Nephron (organoid): ENCODE results near the gene MYH13.

Experiments
- H3K27ac Mint-ChIP-seq, 3 experiments: 2 replicates each; pipeline ENCODE4 v1.8.0; 2020; ENCODE audit warnings: mixed read lengths in 3 of 3, mild to moderate bottlenecking in 2 of 3, moderate library complexity in 1 of 3
- H3K27me3 Mint-ChIP-seq: 2 replicates; pipeline ENCODE4 v1.8.0; 2021; ENCODE audit warnings: low read depth, mild to moderate bottlenecking, moderate library complexity, mixed read lengths
- H3K36me3 Mint-ChIP-seq: 2 replicates; pipeline ENCODE4 v1.8.0; 2020; ENCODE audit warnings: low read depth, mixed read lengths
- H3K4me1 Mint-ChIP-seq: 2 replicates; pipeline ENCODE4 v1.8.0; 2020; ENCODE audit warnings: mixed read lengths
- H3K4me3 Mint-ChIP-seq, 3 experiments: 2 replicates each; pipeline ENCODE4 v1.8.0; 2020; ENCODE audit warnings: mild to moderate bottlenecking in 3 of 3, mixed read lengths in 3 of 3, moderate library complexity in 2 of 3
- H3K9me3 Mint-ChIP-seq: 2 replicates; pipeline ENCODE4 v1.8.0; 2020; ENCODE audit warnings: mixed read lengths
- CTCF ChIP-seq, 3 experiments: fragments of 200-600 bp; sonication (generic); IDR thresholded peaks; one replicate each; pipeline ENCODE4 v1.5.0; 2021; ENCODE audit warnings: antibody characterized with exemption in 3 of 3; ENCODE audit not compliant: unreplicated experiment in 3 of 3

The MYH13 gene

GRCh38 chr17:10306585-10306984 lies 66.2 kb downstream of the MYH13 start:
- no peaks in the 10 kb centered on the region for H3K9me3 Mint-ChIP-seq
- peak overlapping the region in 1 of 3 experiments; percentile 96 for H3K27ac Mint-ChIP-seq
- H3K27me3 Mint-ChIP-seq, result no peaks in the 10 kb centered on the region
- peaks cover 22% of the 10 kb centered on the region for H3K4me1 Mint-ChIP-seq
- H3K4me3 Mint-ChIP-seq, result no peak overlapping the region
- no peaks in the 10 kb centered on the region for H3K36me3 Mint-ChIP-seq
- no peak for TF ChIP-seq CTCF (IDR thresholded peaks at IDR 0.05; ENCODE audit: unreplicated experiment in 3 of 3)

- H3K4me1 Mint-ChIP-seq, result peaks cover 20% of the 10 kb centered on the region
- H3K4me3 Mint-ChIP-seq, result peak overlapping the region; percentile 2 to 31 (median 8)
- TF ChIP-seq CTCF (IDR thresholded peaks at IDR 0.05; ENCODE audit: unreplicated experiment in 3 of 3), result no peak
- H3K36me3 Mint-ChIP-seq, result no peaks in the 10 kb centered on the region
- H3K27me3 Mint-ChIP-seq, result no peaks in the 10 kb centered on the region
- peak overlapping the region; percentile 95 to 97 (median 96) for H3K27ac Mint-ChIP-seq
- H3K9me3 Mint-ChIP-seq, result no peaks in the 10 kb centered on the region
These were observed 67.4 kb downstream of the MYH13 start for GRCh38 chr17:10305398-10305797.

- no peak overlapping the region for H3K4me3 Mint-ChIP-seq
- H3K27me3 Mint-ChIP-seq, result no peaks in the 10 kb centered on the region
- TF ChIP-seq CTCF (IDR thresholded peaks at IDR 0.05; ENCODE audit: unreplicated experiment in 3 of 3), result no peak
- H3K36me3 Mint-ChIP-seq, result no peaks in the 10 kb centered on the region
- peaks cover 19% of the 10 kb centered on the region for H3K4me1 Mint-ChIP-seq
- H3K27ac Mint-ChIP-seq, result peak overlapping the region; percentile 95 to 97 (median 96)
- no peaks in the 10 kb centered on the region for H3K9me3 Mint-ChIP-seq
These were observed 68.0 kb downstream of the MYH13 start for GRCh38 chr17:10304758-10305300.

- no peaks in the 10 kb centered on the region for H3K36me3 Mint-ChIP-seq
- no peaks in the 10 kb centered on the region for H3K9me3 Mint-ChIP-seq
- peaks cover 11% of the 10 kb centered on the region for H3K4me1 Mint-ChIP-seq
- H3K4me3 Mint-ChIP-seq, result no peak overlapping the region
- no peak overlapping the region for H3K27ac Mint-ChIP-seq
- TF ChIP-seq CTCF (IDR thresholded peaks at IDR 0.05; ENCODE audit: unreplicated experiment in 3 of 3), result no peak
- no peaks in the 10 kb centered on the region for H3K27me3 Mint-ChIP-seq
These were observed 75.1 kb downstream of the MYH13 start for GRCh38 chr17:10297691-10298090.

- peak; percentile 70 to 81 (median 78) for TF ChIP-seq CTCF (IDR thresholded peaks at IDR 0.05; ENCODE audit: unreplicated experiment in 3 of 3)
- H3K27ac Mint-ChIP-seq, result no peak overlapping the region
- H3K36me3 Mint-ChIP-seq, result no peaks in the 10 kb centered on the region
- H3K9me3 Mint-ChIP-seq, result no peaks in the 10 kb centered on the region
- no peak overlapping the region for H3K4me3 Mint-ChIP-seq
- H3K4me1 Mint-ChIP-seq, result peaks cover 15% of the 10 kb centered on the region
- no peaks in the 10 kb centered on the region for H3K27me3 Mint-ChIP-seq
These were observed 77.0 kb downstream of the MYH13 start for GRCh38 chr17:10295728-10296343.

DNA sequence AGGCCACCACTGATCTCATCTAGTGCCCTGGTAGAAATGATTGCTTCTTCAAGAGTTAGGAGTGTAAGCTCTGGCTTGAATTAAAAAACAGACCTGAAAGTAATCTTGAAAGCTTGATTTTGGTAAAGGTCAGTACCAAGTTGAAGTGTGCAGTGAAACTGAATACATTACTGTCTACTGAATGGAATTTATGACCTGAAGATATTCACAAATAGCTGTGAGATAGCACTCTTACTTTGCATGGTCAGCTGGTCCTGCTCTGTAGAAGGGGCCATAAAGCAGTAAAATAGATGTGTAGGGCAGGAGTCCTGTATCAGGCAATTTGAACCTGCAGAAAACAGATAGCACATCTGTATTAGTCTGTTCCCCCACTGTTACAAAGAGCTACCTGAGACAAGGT lies 78.6 kb downstream of the MYH13 start:
- Mint-ChIP-seq H3K27ac (no peak overlapping the region), H3K36me3 (no peaks in the 10 kb centered on the region), H3K4me3 (no peak overlapping the region), H3K27me3 (peaks cover 7% of the 10 kb centered on the region), H3K4me1 (peaks cover 12% of the 10 kb centered on the region), H3K9me3 (no peaks in the 10 kb centered on the region)
- TF ChIP-seq CTCF (IDR thresholded peaks at IDR 0.05; ENCODE audit: unreplicated experiment in 3 of 3), result no peak
